ENCODE results near the gene HOXA5.

Gene HOXA5

DNA sequence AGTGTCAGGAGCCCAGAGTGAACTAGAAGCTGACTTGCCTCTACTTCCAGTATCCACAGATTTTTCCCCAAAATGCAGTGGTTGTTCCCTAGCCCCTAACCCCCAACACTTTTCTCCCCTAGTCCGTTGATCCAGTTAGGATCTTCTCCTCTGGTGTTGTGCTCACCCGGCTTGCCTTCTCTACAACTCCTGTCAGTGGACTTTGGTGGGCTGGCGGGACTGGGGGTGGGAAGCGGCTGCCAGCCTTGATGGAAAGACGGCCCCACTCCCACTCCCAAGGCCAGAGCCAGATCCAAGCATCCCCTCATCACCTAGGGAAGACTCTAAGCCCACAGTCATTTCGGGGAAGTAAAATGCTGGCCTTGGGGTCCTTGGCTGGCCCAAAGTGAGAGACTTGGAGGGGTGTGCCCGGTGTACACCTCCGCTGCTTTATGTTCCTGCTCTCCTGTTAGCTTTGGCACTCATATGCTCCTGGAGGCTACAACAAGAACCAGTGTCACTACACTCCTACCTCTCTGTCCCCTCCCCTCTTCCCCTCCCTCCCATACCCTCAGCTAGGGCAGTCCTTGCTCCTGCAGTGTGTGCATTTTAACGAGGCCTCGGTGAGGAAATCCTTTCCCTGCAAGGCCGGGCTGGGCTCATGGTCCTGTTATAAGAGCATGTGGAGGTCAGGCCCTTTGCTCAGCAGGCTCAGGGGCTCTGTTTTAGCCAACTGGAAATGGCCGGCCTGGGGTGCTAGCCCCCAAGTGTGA lies 31.6 kb upstream of the HOXA5 start:
- Histone ChIP-seq H3K4me2 (ENCODE audit: low read depth, low read length) (no peak overlapping the region), H2AFZ (ENCODE audit: low read length) (no peak overlapping the region), H4K20me1 (ENCODE audit: insufficient read depth, low read length) (no peaks in the 10 kb centered on the region), H3K4me3 (ENCODE audit: low read length) (no peak overlapping the region), H3F3A (ENCODE audit: insufficient read depth, low read length) (peaks cover 12% of the 10 kb centered on the region), H3K4me1 (ENCODE audit: low read length) (peaks cover 9% of the 10 kb centered on the region), H3K27me3 (replicated peaks; ENCODE audit: insufficient read depth, low read length) (peaks cover 76% of the 10 kb centered on the region), H3K36me3 (replicated peaks; ENCODE audit: insufficient read depth, low read length) (no peaks in the 10 kb centered on the region), H3K79me2 (ENCODE audit: low read length) (no peaks in the 10 kb centered on the region), H3K9me3 (replicated peaks; ENCODE audit: insufficient read depth, low read length) (no peaks in the 10 kb centered on the region), H3K9ac (ENCODE audit: low read length) (no peak overlapping the region), H3K9me2 (replicated peaks; ENCODE audit: insufficient read depth, low read length) (no peaks in the 10 kb centered on the region), H3K27ac (ENCODE audit: low read length) (no peak overlapping the region)
- TF ChIP-seq, protein P1, sequence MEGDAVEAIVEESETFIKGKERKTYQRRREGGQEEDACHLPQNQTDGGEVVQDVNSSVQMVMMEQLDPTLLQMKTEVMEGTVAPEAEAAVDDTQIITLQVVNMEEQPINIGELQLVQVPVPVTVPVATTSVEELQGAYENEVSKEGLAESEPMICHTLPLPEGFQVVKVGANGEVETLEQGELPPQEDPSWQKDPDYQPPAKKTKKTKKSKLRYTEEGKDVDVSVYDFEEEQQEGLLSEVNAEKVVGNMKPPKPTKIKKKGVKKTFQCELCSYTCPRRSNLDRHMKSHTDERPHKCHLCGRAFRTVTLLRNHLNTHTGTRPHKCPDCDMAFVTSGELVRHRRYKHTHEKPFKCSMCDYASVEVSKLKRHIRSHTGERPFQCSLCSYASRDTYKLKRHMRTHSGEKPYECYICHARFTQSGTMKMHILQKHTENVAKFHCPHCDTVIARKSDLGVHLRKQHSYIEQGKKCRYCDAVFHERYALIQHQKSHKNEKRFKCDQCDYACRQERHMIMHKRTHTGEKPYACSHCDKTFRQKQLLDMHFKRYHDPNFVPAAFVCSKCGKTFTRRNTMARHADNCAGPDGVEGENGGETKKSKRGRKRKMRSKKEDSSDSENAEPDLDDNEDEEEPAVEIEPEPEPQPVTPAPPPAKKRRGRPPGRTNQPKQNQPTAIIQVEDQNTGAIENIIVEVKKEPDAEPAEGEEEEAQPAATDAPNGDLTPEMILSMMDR (IDR thresholded peaks at IDR 0.05; ENCODE audit: low read length): no peak
- TF ChIP-seq EZH2phosphoT487 (IDR thresholded peaks at IDR 0.05; ENCODE audit: low read length) (no peak), EZH2 (optimal IDR thresholded peaks at IDR 0.05; ENCODE audit: low read depth, low read length) (no peak)
- no peak for DNase-seq

DNA sequence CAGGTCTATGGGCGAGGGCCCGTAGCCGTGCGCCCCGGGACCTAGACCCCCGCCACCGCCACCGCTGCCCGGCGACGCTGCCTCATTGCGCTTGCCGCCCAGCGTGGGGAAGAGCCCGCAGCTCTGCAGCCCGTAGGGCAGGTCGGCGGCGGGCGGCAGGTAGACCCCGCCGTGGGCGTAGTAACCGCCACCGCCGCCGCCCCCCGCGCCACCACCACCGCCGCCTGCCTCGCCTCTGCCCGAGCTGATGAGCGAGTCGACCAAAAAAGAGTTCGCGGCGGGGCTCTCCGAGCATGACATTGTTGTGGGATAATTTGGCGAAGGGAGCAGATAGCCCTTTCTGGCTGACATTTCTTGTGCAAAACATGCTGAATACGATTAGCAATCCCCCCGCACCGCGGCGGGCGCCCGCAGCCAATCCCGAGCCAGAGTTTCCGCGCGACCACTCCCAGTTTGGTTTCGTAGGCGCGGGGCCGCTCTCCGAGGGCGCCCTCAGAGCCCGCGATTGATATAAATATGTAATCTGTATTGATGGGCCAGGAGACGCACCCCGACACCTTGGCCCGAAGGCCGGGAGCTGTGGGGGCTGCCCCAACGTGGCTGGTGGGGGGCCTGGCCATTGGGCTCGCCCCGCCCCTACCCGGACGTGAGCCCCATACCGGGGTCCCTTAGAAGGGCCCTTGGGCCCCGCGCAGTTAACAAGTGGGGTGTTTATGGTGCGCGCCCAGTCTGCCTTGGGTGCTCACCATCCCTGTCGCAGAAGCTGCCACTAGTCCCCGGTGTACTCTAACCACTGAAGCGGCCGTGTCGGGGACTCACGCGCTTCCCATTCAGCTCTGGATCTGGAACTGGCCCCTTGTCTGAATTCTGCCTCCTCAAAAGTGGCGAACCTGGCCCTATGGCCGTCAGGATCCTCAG lies 30.7 kb upstream of the HOXA5 start, which contains the start of gene HOXA10:
Gene HOXA10, minus strand, starts transcription at position 365 of the 918 bp plus-strand sequence. Its CDS starts 14 bp downstream, at position 351.
- Histone ChIP-seq H4K20me1 (ENCODE audit: insufficient read depth, low read length) (no peaks in the 10 kb centered on the region), H3K4me3 (ENCODE audit: low read length) (peak within 1 kb of the TSS; percentile 59), H3K9me3 (replicated peaks; ENCODE audit: insufficient read depth, low read length) (no peaks in the 10 kb centered on the region), H3K27ac (ENCODE audit: low read length) (no peak within 1 kb of the TSS), H3K9me2 (replicated peaks; ENCODE audit: insufficient read depth, low read length) (no peaks in the 10 kb centered on the region), H3F3A (ENCODE audit: insufficient read depth, low read length) (peaks cover 12% of the 10 kb centered on the region), H3K4me2 (ENCODE audit: low read depth, low read length) (peak within 1 kb of the TSS; percentile 99), H3K9ac (ENCODE audit: low read length) (no peak within 1 kb of the TSS), H3K36me3 (replicated peaks; ENCODE audit: insufficient read depth, low read length) (no peaks in the 10 kb centered on the region), H3K4me1 (ENCODE audit: low read length) (peaks cover 9% of the 10 kb centered on the region), H2AFZ (ENCODE audit: low read length) (peak within 1 kb of the TSS; percentile 58), H3K79me2 (ENCODE audit: low read length) (no peaks in the 10 kb centered on the region), H3K27me3 (replicated peaks; ENCODE audit: insufficient read depth, low read length) (peaks cover 76% of the 10 kb centered on the region)
- TF ChIP-seq, protein P1 (IDR thresholded peaks at IDR 0.05; ENCODE audit: low read length): no peak
- TF ChIP-seq EZH2 (optimal IDR thresholded peaks at IDR 0.05; ENCODE audit: low read depth, low read length) (no peak), EZH2phosphoT487 (IDR thresholded peaks at IDR 0.05; ENCODE audit: low read length) (no peak)
- DNase-seq: no peak

DNA sequence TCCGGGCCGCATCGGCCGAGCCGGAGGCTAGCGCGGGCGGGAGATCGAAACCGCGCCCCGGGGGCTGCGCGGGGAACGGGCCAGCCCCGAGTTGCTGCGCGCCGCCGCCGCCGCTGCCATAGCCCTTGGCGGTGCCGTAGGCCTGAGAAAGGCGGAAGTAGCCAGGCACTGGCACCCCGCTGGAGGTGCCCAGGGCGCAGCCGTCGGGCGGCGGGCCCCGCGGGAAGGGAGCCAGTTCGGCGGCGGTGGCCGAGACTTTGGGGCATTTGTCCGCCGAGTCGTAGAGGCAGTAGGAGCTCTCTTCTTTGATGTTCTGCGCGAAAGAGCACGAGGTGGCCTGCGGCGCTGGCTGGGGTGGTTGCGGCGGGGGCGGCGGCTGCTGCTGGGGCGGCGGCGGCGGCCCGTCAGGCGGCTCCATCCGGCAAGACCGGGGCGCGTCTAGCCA lies 30.1 kb upstream of the HOXA5 start:
- Histone ChIP-seq H3K36me3 (replicated peaks; ENCODE audit: insufficient read depth, low read length) (no peaks in the 10 kb centered on the region), H3K27me3 (replicated peaks; ENCODE audit: insufficient read depth, low read length) (peaks cover 79% of the 10 kb centered on the region), H2AFZ (ENCODE audit: low read length) (peak overlapping the region; percentile 58), H3K4me1 (ENCODE audit: low read length) (peaks cover 9% of the 10 kb centered on the region), H3K4me3 (ENCODE audit: low read length) (peak overlapping the region; percentile 59), H3K79me2 (ENCODE audit: low read length) (no peaks in the 10 kb centered on the region), H3K9me2 (replicated peaks; ENCODE audit: insufficient read depth, low read length) (no peaks in the 10 kb centered on the region), H3K9me3 (replicated peaks; ENCODE audit: insufficient read depth, low read length) (no peaks in the 10 kb centered on the region), H3K27ac (ENCODE audit: low read length) (no peak overlapping the region), H3F3A (ENCODE audit: insufficient read depth, low read length) (peaks cover 12% of the 10 kb centered on the region), H3K4me2 (ENCODE audit: low read depth, low read length) (peak overlapping the region; percentile 99), H4K20me1 (ENCODE audit: insufficient read depth, low read length) (no peaks in the 10 kb centered on the region), H3K9ac (ENCODE audit: low read length) (no peak overlapping the region)
- no peak for DNase-seq
- TF ChIP-seq EZH2phosphoT487 (IDR thresholded peaks at IDR 0.05; ENCODE audit: low read length) (no peak), EZH2 (optimal IDR thresholded peaks at IDR 0.05; ENCODE audit: low read depth, low read length) (no peak)
- TF ChIP-seq, protein P1 (IDR thresholded peaks at IDR 0.05; ENCODE audit: low read length): no peak

Measured in MM.1S (cell line).